ENCODE results near the gene TTLL11. TPM values are rescaled to one million over a fixed set of nuclear protein-coding genes. Genes with fewer than 3 reads are reported as not detected.

The TTLL11 gene
- total RNA-seq, 4 donors from 2014 or later: 7.2 to 12.1 (median 9.9) TPM

- DNase-seq (ENCODE audit: low spot score in 2 of 2): peak in 1 of 2 donors; percentile 58
- TF ChIP-seq POLR2AphosphoS5 (IDR thresholded peaks at IDR 0.05): no peak
- no peak for TF ChIP-seq CTCF (IDR thresholded peaks at IDR 0.05)
- TF ChIP-seq EP300 (IDR thresholded peaks at IDR 0.05): no peak
- TF ChIP-seq POLR2A (IDR thresholded peaks at IDR 0.05): no peak
- WGBS: 89% methylated on average over 4 of the region's 4 CpGs
- peaks cover 6% of the 10 kb centered on the region for H3K9me3 ChIP-seq
- H3K36me3 ChIP-seq: peaks cover 85% of the 10 kb centered on the region
- no peaks in the 10 kb centered on the region for H3K4me1 ChIP-seq
- H3K27ac ChIP-seq: no peak overlapping the region
- H3K27me3 ChIP-seq: no peaks in the 10 kb centered on the region
- H3K4me3 ChIP-seq: no peak overlapping the region
Measured at GRCh38 chr9:121778252-121779225, 314.6 kb downstream of the TTLL11 start.

GRCh38 chr9:121776739-121777637 is 316.1 kb downstream of the TTLL11 start:
- Histone ChIP-seq H3K27me3 (no peaks in the 10 kb centered on the region), H3K9me3 (peaks cover 6% of the 10 kb centered on the region), H3K36me3 (peaks cover 85% of the 10 kb centered on the region), H3K4me1 (no peaks in the 10 kb centered on the region), H3K27ac (no peak overlapping the region), H3K4me3 (no peak overlapping the region)
- DNase-seq (ENCODE audit: low spot score in 2 of 2): peak in 1 of 2 donors; percentile 27
- WGBS: 89% methylated on average over 8 of the region's 8 CpGs
- no peak for TF ChIP-seq POLR2AphosphoS5 (IDR thresholded peaks at IDR 0.05)
- TF ChIP-seq CTCF (IDR thresholded peaks at IDR 0.05): no peak
- TF ChIP-seq POLR2A (IDR thresholded peaks at IDR 0.05): no peak
- TF ChIP-seq EP300 (IDR thresholded peaks at IDR 0.05): no peak

DNA sequence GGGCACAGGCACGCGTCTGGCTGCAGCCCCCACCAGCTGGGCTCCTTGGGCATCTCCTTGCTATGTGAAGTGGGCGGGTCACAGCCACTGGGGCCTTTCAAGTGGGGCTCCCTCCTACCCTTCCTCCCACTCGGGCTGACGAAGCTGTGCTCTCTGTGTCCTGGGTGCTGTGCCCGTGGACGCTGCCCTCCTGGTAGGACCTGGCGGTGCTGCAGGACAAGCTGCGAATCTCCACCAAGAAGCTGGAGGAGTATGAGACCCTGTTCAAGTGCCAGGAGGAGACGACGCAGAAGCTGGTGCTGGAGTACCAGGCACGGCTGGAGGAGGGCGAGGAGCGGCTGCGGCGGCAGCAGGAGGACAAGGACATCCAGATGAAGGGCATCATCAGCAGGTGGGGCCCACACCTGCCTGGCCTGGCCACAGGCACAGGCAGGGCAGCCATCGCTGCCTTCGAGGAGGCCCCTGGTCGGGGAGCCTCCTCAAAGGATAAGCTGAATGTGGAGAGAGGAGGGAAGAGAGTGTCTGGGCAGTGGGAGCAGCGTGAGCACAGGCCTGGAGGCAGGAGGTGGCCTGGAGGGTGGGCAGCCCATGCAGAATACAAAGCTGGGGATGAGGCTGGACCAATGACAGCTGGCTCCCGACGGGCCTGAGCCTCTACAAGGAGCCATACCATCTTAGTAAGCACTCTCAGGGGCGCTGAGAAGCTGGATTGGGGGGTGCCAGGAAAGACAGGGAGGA is 316.9 kb downstream of the TTLL11 start:
- WGBS: 94% methylated on average over 21 of the region's 23 CpGs
- Histone ChIP-seq H3K27ac (no peak overlapping the region), H3K4me1 (no peaks in the 10 kb centered on the region), H3K36me3 (peaks cover 85% of the 10 kb centered on the region), H3K9me3 (peaks cover 6% of the 10 kb centered on the region), H3K27me3 (no peaks in the 10 kb centered on the region), H3K4me3 (no peak overlapping the region)
- peak; percentile 50 to 77 for DNase-seq (ENCODE audit: low spot score in 2 of 2)
- TF ChIP-seq CTCF (IDR thresholded peaks at IDR 0.05): no peak
- no peak for TF ChIP-seq POLR2A (IDR thresholded peaks at IDR 0.05)
- TF ChIP-seq EP300 (IDR thresholded peaks at IDR 0.05): no peak
- no peak for TF ChIP-seq POLR2AphosphoS5 (IDR thresholded peaks at IDR 0.05)

- Histone ChIP-seq H3K4me3 (no peak overlapping the region), H3K27me3 (no peaks in the 10 kb centered on the region), H3K36me3 (peaks cover 85% of the 10 kb centered on the region), H3K9me3 (peaks cover 6% of the 10 kb centered on the region), H3K4me1 (no peaks in the 10 kb centered on the region), H3K27ac (no peak overlapping the region)
- TF ChIP-seq POLR2A (IDR thresholded peaks at IDR 0.05) (no peak), POLR2AphosphoS5 (IDR thresholded peaks at IDR 0.05) (no peak), EP300 (IDR thresholded peaks at IDR 0.05) (no peak), CTCF (IDR thresholded peaks at IDR 0.05) (no peak)
- WGBS: 96% methylated on average over 22 of the region's 26 CpGs
- peak; percentile 56 to 74 for DNase-seq (ENCODE audit: low spot score in 2 of 2)
Measured at GRCh38 chr9:121774715-121775613, 318.1 kb downstream of the TTLL11 start.

All from suprapubic skin (tissue), 4 donors.